ENCODE measurements around the gene DENND6A. TPM values are rescaled to one million over a fixed set of nuclear protein-coding genes. Genes with fewer than 3 reads are reported as not detected.

DENND6A gene
- total RNA-seq, 2 experiments from 2014 or later = 67.2 to 74.4 TPM

DNA sequence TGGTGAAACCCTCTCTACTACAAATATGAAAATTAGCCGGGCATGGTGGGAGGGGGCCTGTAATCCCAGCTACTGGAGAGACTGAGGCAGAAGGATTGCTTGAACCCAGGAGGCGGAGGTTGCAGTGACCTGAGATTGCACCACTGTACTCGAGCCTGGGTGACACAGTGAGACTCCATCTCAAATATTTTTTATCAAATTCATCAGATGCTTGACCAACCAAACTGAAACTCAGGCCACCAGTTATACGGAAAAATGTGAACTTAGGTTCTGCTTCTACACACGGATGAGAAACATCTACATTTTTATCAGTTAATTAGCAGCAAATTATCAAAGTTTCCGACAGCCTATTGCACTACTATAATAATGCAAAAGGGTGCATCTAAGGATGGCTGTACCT is 100.6 kb downstream of the DENND6A start:
- Mint-ChIP-seq H3K4me1 (ENCODE audit: low read depth) (peaks cover 55% of the 10 kb centered on the region), H3K36me3 (ENCODE audit: low read depth) (peaks cover 49% of the 10 kb centered on the region), H3K27ac (peak overlapping the region; percentile 8), H3K4me3 (no peak overlapping the region), H3K9me3 (no peaks in the 10 kb centered on the region), H3K27me3 (no peaks in the 10 kb centered on the region)
- intact Hi-C loops (cut with DNase I, micrococcal nuclease) = no loop called here
- no peak overlapping the region for H3K4me3 ChIP-seq (ENCODE audit: low read length)
- no peak overlapping the region for H3K27ac ChIP-seq (ENCODE audit: low read depth in 1 of 2, low read length in 2 of 2)
- TF ChIP-seq, protein P1, sequence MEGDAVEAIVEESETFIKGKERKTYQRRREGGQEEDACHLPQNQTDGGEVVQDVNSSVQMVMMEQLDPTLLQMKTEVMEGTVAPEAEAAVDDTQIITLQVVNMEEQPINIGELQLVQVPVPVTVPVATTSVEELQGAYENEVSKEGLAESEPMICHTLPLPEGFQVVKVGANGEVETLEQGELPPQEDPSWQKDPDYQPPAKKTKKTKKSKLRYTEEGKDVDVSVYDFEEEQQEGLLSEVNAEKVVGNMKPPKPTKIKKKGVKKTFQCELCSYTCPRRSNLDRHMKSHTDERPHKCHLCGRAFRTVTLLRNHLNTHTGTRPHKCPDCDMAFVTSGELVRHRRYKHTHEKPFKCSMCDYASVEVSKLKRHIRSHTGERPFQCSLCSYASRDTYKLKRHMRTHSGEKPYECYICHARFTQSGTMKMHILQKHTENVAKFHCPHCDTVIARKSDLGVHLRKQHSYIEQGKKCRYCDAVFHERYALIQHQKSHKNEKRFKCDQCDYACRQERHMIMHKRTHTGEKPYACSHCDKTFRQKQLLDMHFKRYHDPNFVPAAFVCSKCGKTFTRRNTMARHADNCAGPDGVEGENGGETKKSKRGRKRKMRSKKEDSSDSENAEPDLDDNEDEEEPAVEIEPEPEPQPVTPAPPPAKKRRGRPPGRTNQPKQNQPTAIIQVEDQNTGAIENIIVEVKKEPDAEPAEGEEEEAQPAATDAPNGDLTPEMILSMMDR (IDR thresholded peaks at IDR 0.05) = no peak
- H3K9me3 ChIP-seq (ENCODE audit: control insufficient read depth in 1 of 2, insufficient read depth in 1 of 2, low read length in 2 of 2) = peaks cover 0 to 3% of the 10 kb centered on the region in 2 experiments
- POLR2A ChIA-PET = interaction anchor here (7.0 kb wide), 1 partner anchor 36 kb away, joined by 190 read pairs; the partner anchor contains the start of gene PDE12
- peaks cover 19% of the 10 kb centered on the region for H3K4me1 ChIP-seq (ENCODE audit: insufficient read depth, low read length)
- ATAC-seq (ENCODE audit: poor library complexity) = no peak
- no peaks in the 10 kb centered on the region for H3K36me3 ChIP-seq (ENCODE audit: insufficient read depth, low read length)
- CTCF ChIA-PET = no interaction called here
- H3K27me3 ChIP-seq (ENCODE audit: control insufficient read depth in 1 of 2, insufficient read depth in 2 of 2, low read length in 2 of 2) = no peaks in the 10 kb centered on the region
- DNase-seq = no peak

DNA sequence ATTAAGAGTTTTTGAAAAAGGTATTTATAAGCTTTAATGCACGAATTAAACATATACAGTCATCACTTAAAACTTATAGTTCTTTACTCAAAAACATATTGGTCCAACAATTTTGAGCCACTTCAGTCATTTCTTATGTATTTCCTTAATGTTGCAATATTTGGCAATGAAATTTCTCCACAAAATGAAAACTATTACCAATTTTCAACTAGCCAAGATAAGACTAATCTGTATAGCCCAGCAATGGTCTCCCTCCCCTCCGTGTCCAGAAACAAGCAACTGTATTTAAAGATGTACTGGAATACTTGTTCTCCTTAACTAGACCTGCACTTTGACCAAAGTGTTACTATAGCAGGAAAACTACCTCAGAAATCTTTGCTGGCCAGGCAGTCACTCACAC is 105.0 kb downstream of the DENND6A start:
- peaks cover 54% of the 10 kb centered on the region for H3K36me3 Mint-ChIP-seq (ENCODE audit: low read depth)
- H3K4me3 Mint-ChIP-seq = no peak overlapping the region
- ATAC-seq (ENCODE audit: poor library complexity) (no peak), DNase-seq (no peak)
- H3K36me3 ChIP-seq (ENCODE audit: insufficient read depth, low read length) = peaks cover 20% of the 10 kb centered on the region
- H3K27ac ChIP-seq (ENCODE audit: low read depth in 1 of 2, low read length in 2 of 2) = no peak overlapping the region
- H3K4me3 ChIP-seq (ENCODE audit: low read length) = no peak overlapping the region
- TF ChIP-seq, protein P1 (IDR thresholded peaks at IDR 0.05) = no peak
- H3K27me3 ChIP-seq (ENCODE audit: control insufficient read depth in 1 of 2, insufficient read depth in 2 of 2, low read length in 2 of 2) = no peaks in the 10 kb centered on the region
- intact Hi-C loops (cut with DNase I, micrococcal nuclease) = loop anchor here in 1 of 2 experiments (10.0 kb wide), 1 partner anchor 193 kb away; no protein-coding TSS in a partner anchor
- ChIA-PET CTCF (no interaction called here), POLR2A (interaction anchor here (1.8 kb wide), 1 partner anchor 10 kb away, joined by 5 read pairs; the partner anchor contains the start of gene ARF4)
- no peak overlapping the region for H3K27ac Mint-ChIP-seq
- H3K27me3 Mint-ChIP-seq = no peaks in the 10 kb centered on the region
- H3K4me1 Mint-ChIP-seq (ENCODE audit: low read depth) = peaks cover 48% of the 10 kb centered on the region
- H3K4me1 ChIP-seq (ENCODE audit: insufficient read depth, low read length) = peaks cover 7% of the 10 kb centered on the region
- H3K9me3 ChIP-seq (ENCODE audit: control insufficient read depth in 1 of 2, insufficient read depth in 1 of 2, low read length in 2 of 2) = no peaks in the 10 kb centered on the region
- no peaks in the 10 kb centered on the region for H3K9me3 Mint-ChIP-seq

DNA sequence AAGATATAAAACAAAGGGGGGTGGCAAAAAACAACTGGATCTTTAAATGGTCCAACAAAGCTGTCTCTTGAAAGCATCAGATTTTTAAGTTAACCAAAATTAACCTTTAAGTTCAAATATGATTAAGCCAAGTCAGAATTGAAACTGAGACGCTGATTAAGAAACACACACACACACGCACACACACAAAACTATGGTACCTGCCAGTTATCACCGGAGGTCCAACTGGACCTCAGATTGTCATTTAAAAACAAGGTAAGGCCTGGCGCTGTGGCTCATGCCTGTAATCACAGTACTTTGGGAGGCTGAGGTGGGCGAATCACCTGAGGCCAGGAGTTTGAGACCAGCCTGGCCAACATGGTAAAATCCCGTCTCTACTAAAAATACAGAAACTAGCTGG is 106.1 kb downstream of the DENND6A start:
- TF ChIP-seq, protein P1 (IDR thresholded peaks at IDR 0.05) = no peak
- Histone ChIP-seq H3K36me3 (ENCODE audit: insufficient read depth, low read length) (peaks cover 31% of the 10 kb centered on the region), H3K4me3 (ENCODE audit: low read length) (no peak overlapping the region), H3K27ac (ENCODE audit: low read depth in 1 of 2, low read length in 2 of 2) (no peak overlapping the region), H3K27me3 (ENCODE audit: control insufficient read depth in 1 of 2, insufficient read depth in 2 of 2, low read length in 2 of 2) (no peaks in the 10 kb centered on the region), H3K4me1 (ENCODE audit: insufficient read depth, low read length) (peaks cover 7% of the 10 kb centered on the region), H3K9me3 (ENCODE audit: control insufficient read depth in 1 of 2, insufficient read depth in 1 of 2, low read length in 2 of 2) (no peaks in the 10 kb centered on the region)
- peaks cover 40% of the 10 kb centered on the region for H3K4me1 Mint-ChIP-seq (ENCODE audit: low read depth)
- DNase-seq (no peak), ATAC-seq (ENCODE audit: poor library complexity) (no peak)
- H3K36me3 Mint-ChIP-seq (ENCODE audit: low read depth) = peaks cover 52% of the 10 kb centered on the region
- H3K9me3 Mint-ChIP-seq = no peaks in the 10 kb centered on the region
- H3K27me3 Mint-ChIP-seq = no peaks in the 10 kb centered on the region
- intact Hi-C loops (cut with DNase I, micrococcal nuclease) = loop anchor here in 1 of 2 experiments (10.0 kb wide), 1 partner anchor 192 kb away; no protein-coding TSS in a partner anchor
- CTCF ChIA-PET = no interaction called here
- no peak overlapping the region for H3K4me3 Mint-ChIP-seq
- POLR2A ChIA-PET = interaction anchor here (1.8 kb wide), 1 partner anchor 11 kb away, joined by 5 read pairs; the partner anchor contains the start of gene ARF4
- no peak overlapping the region for H3K27ac Mint-ChIP-seq

Data from CD4-positive, alpha-beta T cell (primary cell).